ENCODE measurements around the gene SLC25A44.

DNA sequence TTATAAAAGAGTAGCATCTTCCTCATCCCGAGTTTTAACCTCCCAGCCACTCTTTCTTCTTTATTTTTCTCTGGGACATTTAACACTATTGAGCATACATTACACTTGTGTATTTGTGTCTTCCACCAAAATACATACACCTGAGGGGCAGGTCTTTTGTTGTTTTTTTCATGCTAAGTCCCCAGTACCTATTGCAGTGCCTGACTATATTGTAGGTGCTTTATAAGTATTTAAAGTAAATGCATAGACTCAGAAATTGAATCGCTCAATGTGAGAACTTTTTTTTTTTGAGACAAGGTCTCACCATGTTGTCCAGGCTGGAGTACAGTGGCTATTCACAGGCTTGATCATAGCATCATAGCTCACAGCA lies 48.3 kb upstream of the SLC25A44 start:
- TF ChIP-seq, protein P1, sequence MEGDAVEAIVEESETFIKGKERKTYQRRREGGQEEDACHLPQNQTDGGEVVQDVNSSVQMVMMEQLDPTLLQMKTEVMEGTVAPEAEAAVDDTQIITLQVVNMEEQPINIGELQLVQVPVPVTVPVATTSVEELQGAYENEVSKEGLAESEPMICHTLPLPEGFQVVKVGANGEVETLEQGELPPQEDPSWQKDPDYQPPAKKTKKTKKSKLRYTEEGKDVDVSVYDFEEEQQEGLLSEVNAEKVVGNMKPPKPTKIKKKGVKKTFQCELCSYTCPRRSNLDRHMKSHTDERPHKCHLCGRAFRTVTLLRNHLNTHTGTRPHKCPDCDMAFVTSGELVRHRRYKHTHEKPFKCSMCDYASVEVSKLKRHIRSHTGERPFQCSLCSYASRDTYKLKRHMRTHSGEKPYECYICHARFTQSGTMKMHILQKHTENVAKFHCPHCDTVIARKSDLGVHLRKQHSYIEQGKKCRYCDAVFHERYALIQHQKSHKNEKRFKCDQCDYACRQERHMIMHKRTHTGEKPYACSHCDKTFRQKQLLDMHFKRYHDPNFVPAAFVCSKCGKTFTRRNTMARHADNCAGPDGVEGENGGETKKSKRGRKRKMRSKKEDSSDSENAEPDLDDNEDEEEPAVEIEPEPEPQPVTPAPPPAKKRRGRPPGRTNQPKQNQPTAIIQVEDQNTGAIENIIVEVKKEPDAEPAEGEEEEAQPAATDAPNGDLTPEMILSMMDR (IDR thresholded peaks at IDR 0.05), result no peak
- TF ChIP-seq EP300 (IDR thresholded peaks at IDR 0.05; ENCODE audit: low read depth) (no peak), POLR2AphosphoS5 (IDR thresholded peaks at IDR 0.05) (no peak)
